Urinary bladder (tissue), 4 donors: ENCODE measurements around the gene ATP2A2. TPM values are rescaled to one million over a fixed set of nuclear protein-coding genes. Genes with fewer than 3 reads are reported as not detected.

Experiments
- DNase-seq: peaks from one replicate; pipeline ENCODE4 v3.0.0-alpha.2; 2015; ENCODE audit errors: extremely low spot score
- H3K27ac ChIP-seq: one replicate; pipeline ENCODE4 v1.5.1; 2013; ENCODE audit warnings: low read depth, mild to moderate bottlenecking, moderate library complexity
- H3K36me3 ChIP-seq: one replicate; pipeline ENCODE4 v1.6.1; 2013; ENCODE audit warnings: mild to moderate bottlenecking, moderate library complexity; ENCODE audit not compliant: insufficient read depth
- H3K4me1 ChIP-seq: one replicate; pipeline ENCODE4 v1.6.1; 2013; ENCODE audit warnings: mild to moderate bottlenecking, moderate library complexity; ENCODE audit not compliant: insufficient read depth
- H3K4me3 ChIP-seq: one replicate; pipeline ENCODE4 v1.5.1; 2013; ENCODE audit warnings: low read depth, low read length
- WGBS: extraction: QIAGEN DNeasy Blood & Tissue Kit; methylation state at CpG from one replicate; pipeline ENCODE4 v1.1.7; 2013; 5-methylcytosine and 5-hydroxymethylcytosine counted together
- polyA plus RNA-seq: library from polyadenylated mRNA; stranded (reverse); fragments of 200-250 nt; gene quantifications from one replicate; pipeline ENCODE4 v1.2.3, GENCODE V29; 2013
- total RNA-seq: library from RNA; depleted of rRNA; stranded (reverse); fragments of >200 nt; gene quantifications from one replicate; pipeline ENCODE4 v1.2.3, GENCODE V29; 2014
- donor health status: healthy with polysubstance abuse.
- donor health status: healthy.

The ATP2A2 gene
- total RNA-seq (138 TPM), polyA plus RNA-seq (173 TPM)

- peak within 1 kb of the TSS; percentile 94 for H3K4me3 ChIP-seq
- peak within 1 kb of the TSS; percentile 94 for H3K27ac ChIP-seq
- H3K4me1 ChIP-seq, result no peaks in the 10 kb centered on the region
- under 1% methylated on average over 105 of the region's 108 CpGs for WGBS
- DNase-seq, result peak; percentile 56
- H3K36me3 ChIP-seq, result peaks cover 2% of the 10 kb centered on the region
Measured at GRCh38 chr12:110280779-110281548, at the start of gene ATP2A2. Gene ATP2A2, plus strand, starts transcription at chr12:110281247. Its CDS starts 543 bp downstream, at chr12:110281790.

- H3K36me3 ChIP-seq, result no peaks in the 10 kb centered on the region
- peaks cover 2% of the 10 kb centered on the region for H3K4me1 ChIP-seq
- no peak overlapping the region for H3K27ac ChIP-seq
- H3K4me3 ChIP-seq, result no peak overlapping the region
- DNase-seq, result no peak
- 76% methylated on average over 6 of the region's 6 CpGs for WGBS
Measured at GRCh38 chr12:110233212-110233903, 47.7 kb upstream of the ATP2A2 start.

- 37% methylated on average over 2 of the region's 2 CpGs for WGBS
- Histone ChIP-seq H3K4me1 (peaks cover 2% of the 10 kb centered on the region), H3K27ac (peak overlapping the region; percentile 45), H3K4me3 (no peak overlapping the region), H3K36me3 (no peaks in the 10 kb centered on the region)
- no peak for DNase-seq
Measured at GRCh38 chr12:110234331-110234751, 46.7 kb upstream of the ATP2A2 start.

GRCh38 chr12:110234755-110235154 lies 46.3 kb upstream of the ATP2A2 start:
- Histone ChIP-seq H3K36me3 (no peaks in the 10 kb centered on the region), H3K4me1 (peaks cover 2% of the 10 kb centered on the region), H3K4me3 (no peak overlapping the region), H3K27ac (no peak overlapping the region)
- DNase-seq, result no peak
- 14% methylated on average over 3 of the region's 3 CpGs for WGBS

GRCh38 chr12:110235383-110235782 lies 45.7 kb upstream of the ATP2A2 start:
- Histone ChIP-seq H3K4me1 (peaks cover 2% of the 10 kb centered on the region), H3K27ac (peak overlapping the region; percentile 10), H3K4me3 (no peak overlapping the region), H3K36me3 (no peaks in the 10 kb centered on the region)
- no peak for DNase-seq
- WGBS, result 85% methylated on average over 1 of the region's 1 CpG

GRCh38 chr12:110243227-110243626 lies 37.8 kb upstream of the ATP2A2 start:
- H3K36me3 ChIP-seq, result no peaks in the 10 kb centered on the region
- no peaks in the 10 kb centered on the region for H3K4me1 ChIP-seq
- H3K27ac ChIP-seq, result no peak overlapping the region
- no peak for DNase-seq
- H3K4me3 ChIP-seq, result no peak overlapping the region
- 97% methylated on average over 5 of the region's 5 CpGs for WGBS

- WGBS, result 92% methylated on average over 12 of the region's 12 CpGs
- no peak for DNase-seq
- Histone ChIP-seq H3K4me3 (no peak overlapping the region), H3K36me3 (no peaks in the 10 kb centered on the region), H3K27ac (no peak overlapping the region), H3K4me1 (no peaks in the 10 kb centered on the region)
Measured at GRCh38 chr12:110244372-110244771, 36.7 kb upstream of the ATP2A2 start.

- H3K36me3 ChIP-seq, result no peaks in the 10 kb centered on the region
- H3K4me1 ChIP-seq, result no peaks in the 10 kb centered on the region
- H3K27ac ChIP-seq, result no peak overlapping the region
- no peak for DNase-seq
- 67% methylated on average over 8 of the region's 8 CpGs for WGBS
- no peak overlapping the region for H3K4me3 ChIP-seq
Measured at GRCh38 chr12:110244829-110245228, 36.2 kb upstream of the ATP2A2 start.

- WGBS, result 80% methylated on average over 3 of the region's 3 CpGs
- H3K4me1 ChIP-seq, result no peaks in the 10 kb centered on the region
Measured at GRCh38 chr12:110245369-110245772, 35.7 kb upstream of the ATP2A2 start.

GRCh38 chr12:110246636-110247339 lies 34.3 kb upstream of the ATP2A2 start:
- WGBS, result 33% methylated on average over 4 of the region's 4 CpGs
- DNase-seq, result peak; percentile 56

More at GRCh38 chr12:110245369-110245772, 35.7 kb upstream of the ATP2A2 start:
- Histone ChIP-seq H3K36me3 (no peaks in the 10 kb centered on the region), H3K27ac (no peak overlapping the region), H3K4me3 (no peak overlapping the region)
- no peak for DNase-seq

GRCh38 chr12:110247340-110248095 lies 33.5 kb upstream of the ATP2A2 start:
- WGBS, result 50% methylated on average over 14 of the region's 14 CpGs
- H3K4me1 ChIP-seq, result peaks cover 1% of the 10 kb centered on the region
- DNase-seq, result peak; percentile 78

More at GRCh38 chr12:110246636-110247339, 34.3 kb upstream of the ATP2A2 start:
- no peaks in the 10 kb centered on the region for H3K36me3 ChIP-seq
- H3K4me3 ChIP-seq, result no peak overlapping the region
- peak overlapping the region; percentile 54 for H3K27ac ChIP-seq
- H3K4me1 ChIP-seq, result peaks cover 1% of the 10 kb centered on the region

GRCh38 chr12:110248096-110248447 lies 33.0 kb upstream of the ATP2A2 start:
- H3K4me1 ChIP-seq, result peaks cover 1% of the 10 kb centered on the region
- 72% methylated on average over 4 of the region's 4 CpGs for WGBS
- no peak overlapping the region for H3K4me3 ChIP-seq
- H3K36me3 ChIP-seq, result no peaks in the 10 kb centered on the region
- no peak overlapping the region for H3K27ac ChIP-seq
- DNase-seq, result no peak

More at GRCh38 chr12:110247340-110248095, 33.5 kb upstream of the ATP2A2 start:
- Histone ChIP-seq H3K4me3 (no peak overlapping the region), H3K36me3 (no peaks in the 10 kb centered on the region), H3K27ac (peak overlapping the region; percentile 54)

GRCh38 chr12:110249105-110249504 lies 31.9 kb upstream of the ATP2A2 start:
- no peak for DNase-seq
- WGBS, result 16% methylated on average over 4 of the region's 4 CpGs
- H3K4me1 ChIP-seq, result peaks cover 1% of the 10 kb centered on the region
- H3K4me3 ChIP-seq, result no peak overlapping the region
- peak overlapping the region; percentile 11 for H3K27ac ChIP-seq
- no peaks in the 10 kb centered on the region for H3K36me3 ChIP-seq
